Panc1 (cell line): ENCODE data around the gene WDR89. TPM values are rescaled to one million over a fixed set of nuclear protein-coding genes. Genes with fewer than 3 reads are reported as not detected.

Experiments used
- ATAC-seq: fragments of 200-7000 bp; cut with Tn5 transposase; 2 replicates; pipeline ENCODE4 v1.9.1; 2020; ENCODE audit warnings: mild to moderate bottlenecking, moderate library complexity
- BruUV-seq: library from RNA; stranded (reverse); fragments of 400-500 nt; replicated peaks from 2 replicates; lab custom pipeline; 2021; lab: Mats Ljungman, UMichigan
- CTCF ChIA-PET: fragments of 300-600 bp; sonication (Branson Sonifier 250); formaldehyde crosslinking; loops from one replicate; lab custom pipeline; 2022; ENCODE audit warnings: antibody characterized with exemption; lab: Charles Lee
- POLR2A ChIA-PET: fragments of 300-600 bp; sonication (Branson Sonifier 250); formaldehyde crosslinking; loops from one replicate; lab custom pipeline; 2022; ENCODE audit warnings: antibody characterized with exemption; lab: Charles Lee
- DNase-seq: peaks from one replicate; pipeline ENCODE4 v3.0.0-alpha.2; 2010; ENCODE audit warnings: low read depth, low spot score
- H3K27ac ChIP-seq: 2 replicates; pipeline ENCODE4 v1.5.1; 2011; ENCODE audit warnings: mild to moderate bottlenecking, low read length, inconsistent platforms
- H3K27me3 ChIP-seq: fragments of 200-500 bp; sonication (Bioruptor generic); 2 replicates; pipeline ENCODE4 v1.6.0; 2014; ENCODE audit warnings: low read length, inconsistent platforms; ENCODE audit not compliant: control insufficient read depth, insufficient read depth
- H3K36me3 ChIP-seq: fragments of 200-500 bp; sonication (Bioruptor generic); 2 replicates; pipeline ENCODE4 v1.5.1; 2014; ENCODE audit warnings: inconsistent platforms, mild to moderate bottlenecking, low read length, moderate library complexity; ENCODE audit not compliant: control insufficient read depth, insufficient read depth
- H3K4me1 ChIP-seq: 2 replicates; pipeline ENCODE4 v1.5.1; 2011; ENCODE audit warnings: inconsistent platforms, mild to moderate bottlenecking, low read length, moderate library complexity; ENCODE audit not compliant: control insufficient read depth, insufficient read depth
- H3K4me3 ChIP-seq, 2 experiments: 2 replicates each; pipeline ENCODE4 v1.5.1; 2011 to 2012; ENCODE audit warnings: low read depth in 2 of 2, low read length in 2 of 2, mild to moderate bottlenecking in 2 of 2, inconsistent platforms in 1 of 2, moderate library complexity in 1 of 2
- H3K9me3 ChIP-seq: fragments of 200-500 bp; sonication (Bioruptor generic); 2 replicates; pipeline ENCODE4 v1.5.1; 2014; ENCODE audit warnings: low read depth, mild to moderate bottlenecking, inconsistent platforms, low read length, moderate library complexity; ENCODE audit not compliant: control insufficient read depth, insufficient read depth
- CTCF ChIP-seq: fragments of 450-650 bp; IDR thresholded peaks from 2 replicates; pipeline ENCODE4 v1.5.1; 2017; ENCODE audit warnings: mild to moderate bottlenecking
- POLR2AphosphoS5 ChIP-seq: IDR thresholded peaks from 2 replicates; pipeline ENCODE4 v1.6.1; 2012; ENCODE audit warnings: mild to moderate bottlenecking, low read depth, low read length, moderate library complexity
- REST ChIP-seq, 2 experiments: IDR thresholded peaks; 2 replicates each; pipeline ENCODE4 v1.6.1; 2011 to 2012; ENCODE audit warnings: low read depth in 2 of 2, control low read depth in 1 of 2, low read length in 1 of 2, mild to moderate bottlenecking in 1 of 2, moderate library complexity in 1 of 2; ENCODE audit not compliant: insufficient read depth in 1 of 2
- SIN3A ChIP-seq: IDR thresholded peaks from 2 replicates; pipeline ENCODE4 v1.6.1; 2012; ENCODE audit warnings: low read depth, mild to moderate bottlenecking, low read length, moderate library complexity, borderline replicate concordance; ENCODE audit not compliant: insufficient read depth
- TCF7L2 ChIP-seq: IDR thresholded peaks from 2 replicates; pipeline ENCODE4 v1.6.1; 2011; ENCODE audit warnings: mild to moderate bottlenecking, low read depth, low read length, inconsistent platforms
- in situ Hi-C: cut with HindIII; loops from 2 replicates; pipeline ENCODE4 v1.10.0; 2016; ENCODE audit warnings: low sequenced_read_pairs, low pct_unique_long_range_greater_than_20kb
- intact Hi-C: fragments of 100-400 bp; cut with micrococcal nuclease; formaldehyde crosslinking; loops from one replicate; pipeline ENCODE4 v1.10.0; 2022; ENCODE audit not compliant: unreplicated experiment
- total RNA-seq: library from RNA; stranded (reverse); gene quantifications from one replicate; pipeline ENCODE4 v1.2.1, GENCODE V29; 2021; ENCODE audit not compliant: unreplicated experiment

The WDR89 gene
- total RNA-seq, 1 experiment from 2014 or later: 13.0 TPM

GRCh38 chr14:63616015-63616414, 25.7 kb downstream of the WDR89 start:
- CTCF ChIA-PET: interaction anchor here (0.5 to 0.7 kb wide), 2 partner anchors 65 to 1179 kb away, joined by 3 to 6 read pairs; no protein-coding TSS in a partner anchor
- TF ChIP-seq REST (IDR thresholded peaks at IDR 0.05; ENCODE audit: insufficient read depth in 1 of 2, low read depth in 2 of 2, low read length in 1 of 2) (no peak), SIN3A (no peak), CTCF (no peak), TCF7L2 (no peak), POLR2AphosphoS5 (no peak)
- Histone ChIP-seq H3K36me3 (no peaks in the 10 kb centered on the region), H3K4me3 (no peak overlapping the region), H3K4me1 (no peaks in the 10 kb centered on the region), H3K27ac (no peak overlapping the region), H3K27me3 (no peaks in the 10 kb centered on the region), H3K9me3 (no peaks in the 10 kb centered on the region)
- POLR2A ChIA-PET: interaction anchor here (0.6 kb wide), 2 partner anchors 21 to 89 kb away, joined by 9 to 14 read pairs; no protein-coding TSS in a partner anchor
- DNase-seq: no peak
- ATAC-seq: no peak
- in situ Hi-C loops (no loop called here), intact Hi-C loops (no loop called here)
- no TSS peak for BruUV-seq

- Histone ChIP-seq H3K4me3 (no peak overlapping the region), H3K27ac (no peak overlapping the region), H3K4me1 (no peaks in the 10 kb centered on the region), H3K27me3 (no peaks in the 10 kb centered on the region), H3K9me3 (no peaks in the 10 kb centered on the region), H3K36me3 (no peaks in the 10 kb centered on the region)
- POLR2A ChIA-PET: no interaction called here
- ATAC-seq (no peak), DNase-seq (no peak)
- TF ChIP-seq TCF7L2 (no peak), REST (IDR thresholded peaks at IDR 0.05; ENCODE audit: insufficient read depth in 1 of 2, low read depth in 2 of 2, low read length in 1 of 2) (no peak)
- in situ Hi-C loops: no loop called here
- CTCF ChIA-PET: no interaction called here
- intact Hi-C loops: no loop called here
- BruUV-seq: no TSS peak
Measured at GRCh38 chr14:63614679-63615363, 26.9 kb downstream of the WDR89 start.
